ENCODE results near the gene ZFP30. TPM values are rescaled to one million over a fixed set of nuclear protein-coding genes. Genes with fewer than 3 reads are reported as not detected.
A peak's percentile ranks its signal among the peaks of the same experiment; 100 is the strongest.

The ZFP30 gene
- total and polyA plus RNA-seq, 2 of the 13 experiments (the other 11 are each of a cell fraction or from before 2014, with no cell fraction given) = 3.4 to 19.2 TPM

DNA sequence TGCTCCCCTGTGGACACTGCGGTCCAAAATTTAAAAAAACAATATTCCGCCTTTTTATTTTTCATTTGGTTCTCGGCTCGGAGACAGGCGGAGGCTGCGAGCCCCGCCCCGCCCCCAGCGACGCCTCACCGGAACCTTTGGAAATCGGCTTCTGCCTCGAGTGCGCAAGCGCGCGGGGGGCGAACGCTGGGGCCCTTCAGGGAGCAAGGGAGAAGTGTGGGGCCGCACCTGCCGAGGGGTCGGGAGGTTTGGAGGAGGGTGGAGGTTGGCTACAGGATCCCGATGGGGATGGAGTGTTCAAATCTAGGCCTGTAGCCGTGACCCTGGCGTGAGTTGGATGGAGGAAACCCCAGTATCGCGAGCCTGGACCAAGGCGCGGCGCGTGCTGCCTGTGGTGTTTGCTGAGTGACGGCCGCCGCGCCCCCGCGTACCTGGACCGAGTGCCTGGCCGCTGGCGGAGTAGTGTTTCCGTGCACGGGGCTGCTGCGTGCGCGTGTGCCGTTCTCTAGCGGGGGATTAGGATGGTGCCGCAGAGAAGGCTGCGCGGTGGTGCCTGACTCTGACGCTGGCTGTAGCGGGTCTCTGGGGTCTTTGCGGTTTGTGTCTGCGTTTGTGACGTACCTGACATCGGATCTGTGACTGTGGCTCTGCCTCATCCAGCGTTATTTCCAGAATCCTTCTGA is 565 bp upstream of the ZFP30 start (continued):
- TF ChIP-seq, protein P1, sequence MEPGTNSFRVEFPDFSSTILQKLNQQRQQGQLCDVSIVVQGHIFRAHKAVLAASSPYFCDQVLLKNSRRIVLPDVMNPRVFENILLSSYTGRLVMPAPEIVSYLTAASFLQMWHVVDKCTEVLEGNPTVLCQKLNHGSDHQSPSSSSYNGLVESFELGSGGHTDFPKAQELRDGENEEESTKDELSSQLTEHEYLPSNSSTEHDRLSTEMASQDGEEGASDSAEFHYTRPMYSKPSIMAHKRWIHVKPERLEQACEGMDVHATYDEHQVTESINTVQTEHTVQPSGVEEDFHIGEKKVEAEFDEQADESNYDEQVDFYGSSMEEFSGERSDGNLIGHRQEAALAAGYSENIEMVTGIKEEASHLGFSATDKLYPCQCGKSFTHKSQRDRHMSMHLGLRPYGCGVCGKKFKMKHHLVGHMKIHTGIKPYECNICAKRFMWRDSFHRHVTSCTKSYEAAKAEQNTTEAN (CRISPR knock-in tag; conservative IDR thresholded peaks at IDR 0.05) = 0 out of 2 replicates have a peak, but pooled peaks have one; percentile 29
- TF ChIP-seq SMC3 (IDR thresholded peaks at IDR 0.05; ENCODE audit: low read length) = no peak
- TF ChIP-seq EZH2 (conservative IDR thresholded peaks at IDR 0.05; ENCODE audit: low read depth, low read length) = no peak
- TF ChIP-seq, protein P2, sequence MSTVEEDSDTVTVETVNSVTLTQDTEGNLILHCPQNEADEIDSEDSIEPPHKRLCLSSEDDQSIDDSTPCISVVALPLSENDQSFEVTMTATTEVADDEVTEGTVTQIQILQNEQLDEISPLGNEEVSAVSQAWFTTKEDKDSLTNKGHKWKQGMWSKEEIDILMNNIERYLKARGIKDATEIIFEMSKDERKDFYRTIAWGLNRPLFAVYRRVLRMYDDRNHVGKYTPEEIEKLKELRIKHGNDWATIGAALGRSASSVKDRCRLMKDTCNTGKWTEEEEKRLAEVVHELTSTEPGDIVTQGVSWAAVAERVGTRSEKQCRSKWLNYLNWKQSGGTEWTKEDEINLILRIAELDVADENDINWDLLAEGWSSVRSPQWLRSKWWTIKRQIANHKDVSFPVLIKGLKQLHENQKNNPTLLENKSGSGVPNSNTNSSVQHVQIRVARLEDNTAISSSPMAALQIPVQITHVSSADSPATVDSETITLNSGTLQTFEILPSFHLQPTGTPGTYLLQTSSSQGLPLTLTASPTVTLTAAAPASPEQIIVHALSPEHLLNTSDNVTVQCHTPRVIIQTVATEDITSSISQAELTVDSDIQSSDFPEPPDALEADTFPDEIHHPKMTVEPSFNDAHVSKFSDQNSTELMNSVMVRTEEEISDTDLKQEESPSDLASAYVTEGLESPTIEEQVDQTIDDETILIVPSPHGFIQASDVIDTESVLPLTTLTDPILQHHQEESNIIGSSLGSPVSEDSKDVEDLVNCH (CRISPR knock-in tag; IDR thresholded peaks at IDR 0.05) = no peak
- TF ChIP-seq CBX1 (IDR thresholded peaks at IDR 0.05; ENCODE audit: low read depth) = peak; percentile 17
- peak; percentile 69; the same call in 1 of the 2 replicates for TF ChIP-seq ZNF230 (CRISPR knock-in tag; IDR thresholded peaks at IDR 0.05)
- TF ChIP-seq ZNF720 (CRISPR knock-in tag; IDR thresholded peaks at IDR 0.05) = no peak
- TF ChIP-seq, protein P3, sequence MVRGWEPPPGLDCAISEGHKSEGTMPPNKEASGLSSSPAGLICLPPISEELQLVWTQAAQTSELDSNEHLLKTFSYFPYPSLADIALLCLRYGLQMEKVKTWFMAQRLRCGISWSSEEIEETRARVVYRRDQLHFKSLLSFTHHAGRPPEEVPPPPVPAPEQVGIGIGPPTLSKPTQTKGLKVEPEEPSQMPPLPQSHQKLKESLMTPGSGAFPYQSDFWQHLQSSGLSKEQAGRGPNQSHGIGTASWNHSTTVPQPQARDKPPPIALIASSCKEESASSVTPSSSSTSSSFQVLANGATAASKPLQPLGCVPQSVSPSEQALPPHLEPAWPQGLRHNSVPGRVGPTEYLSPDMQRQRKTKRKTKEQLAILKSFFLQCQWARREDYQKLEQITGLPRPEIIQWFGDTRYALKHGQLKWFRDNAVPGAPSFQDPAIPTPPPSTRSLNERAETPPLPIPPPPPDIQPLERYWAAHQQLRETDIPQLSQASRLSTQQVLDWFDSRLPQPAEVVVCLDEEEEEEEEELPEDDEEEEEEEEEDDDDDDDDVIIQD (CRISPR knock-in tag; IDR thresholded peaks at IDR 0.05; ENCODE audit: low read depth) = 0 out of 2 replicates have a peak, but pooled peaks have one; percentile 10
- TF ChIP-seq SMARCE1 (IDR thresholded peaks at IDR 0.05; ENCODE audit: borderline replicate concordance) = no peak
- peak; percentile 50 for TF ChIP-seq FOSL2 (CRISPR knock-in tag; IDR thresholded peaks at IDR 0.05)
- no peak; the same call in 1 of the 2 replicates for TF ChIP-seq REL (CRISPR knock-in tag; conservative IDR thresholded peaks at IDR 0.05)
- 0 out of 2 replicates have a peak, but pooled peaks have one; percentile 64 for TF ChIP-seq ZNF33A (CRISPR knock-in tag; IDR thresholded peaks at IDR 0.05; ENCODE audit: borderline replicate concordance)
- no peak for TF ChIP-seq ONECUT2 (CRISPR knock-in tag; IDR thresholded peaks at IDR 0.05)
- TF ChIP-seq ZNF383 (CRISPR knock-in tag; IDR thresholded peaks at IDR 0.05; ENCODE audit: borderline replicate concordance) = peak; percentile 47; the same call in 1 of the 2 replicates
- no peak for TF ChIP-seq SRSF1 (optimal IDR thresholded peaks at IDR 0.05; ENCODE audit: low read depth, low read length)
- TF ChIP-seq, protein P4, sequence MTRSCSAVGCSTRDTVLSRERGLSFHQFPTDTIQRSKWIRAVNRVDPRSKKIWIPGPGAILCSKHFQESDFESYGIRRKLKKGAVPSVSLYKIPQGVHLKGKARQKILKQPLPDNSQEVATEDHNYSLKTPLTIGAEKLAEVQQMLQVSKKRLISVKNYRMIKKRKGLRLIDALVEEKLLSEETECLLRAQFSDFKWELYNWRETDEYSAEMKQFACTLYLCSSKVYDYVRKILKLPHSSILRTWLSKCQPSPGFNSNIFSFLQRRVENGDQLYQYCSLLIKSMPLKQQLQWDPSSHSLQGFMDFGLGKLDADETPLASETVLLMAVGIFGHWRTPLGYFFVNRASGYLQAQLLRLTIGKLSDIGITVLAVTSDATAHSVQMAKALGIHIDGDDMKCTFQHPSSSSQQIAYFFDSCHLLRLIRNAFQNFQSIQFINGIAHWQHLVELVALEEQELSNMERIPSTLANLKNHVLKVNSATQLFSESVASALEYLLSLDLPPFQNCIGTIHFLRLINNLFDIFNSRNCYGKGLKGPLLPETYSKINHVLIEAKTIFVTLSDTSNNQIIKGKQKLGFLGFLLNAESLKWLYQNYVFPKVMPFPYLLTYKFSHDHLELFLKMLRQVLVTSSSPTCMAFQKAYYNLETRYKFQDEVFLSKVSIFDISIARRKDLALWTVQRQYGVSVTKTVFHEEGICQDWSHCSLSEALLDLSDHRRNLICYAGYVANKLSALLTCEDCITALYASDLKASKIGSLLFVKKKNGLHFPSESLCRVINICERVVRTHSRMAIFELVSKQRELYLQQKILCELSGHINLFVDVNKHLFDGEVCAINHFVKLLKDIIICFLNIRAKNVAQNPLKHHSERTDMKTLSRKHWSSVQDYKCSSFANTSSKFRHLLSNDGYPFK (CRISPR knock-in tag; IDR thresholded peaks at IDR 0.05; ENCODE audit: borderline replicate concordance) = peak; percentile 48; the same call in 1 of the 2 replicates
- no peak for TF ChIP-seq IRX3 (CRISPR knock-in tag; IDR thresholded peaks at IDR 0.05; ENCODE audit: borderline replicate concordance, low read depth)
- TF ChIP-seq, protein P5, sequence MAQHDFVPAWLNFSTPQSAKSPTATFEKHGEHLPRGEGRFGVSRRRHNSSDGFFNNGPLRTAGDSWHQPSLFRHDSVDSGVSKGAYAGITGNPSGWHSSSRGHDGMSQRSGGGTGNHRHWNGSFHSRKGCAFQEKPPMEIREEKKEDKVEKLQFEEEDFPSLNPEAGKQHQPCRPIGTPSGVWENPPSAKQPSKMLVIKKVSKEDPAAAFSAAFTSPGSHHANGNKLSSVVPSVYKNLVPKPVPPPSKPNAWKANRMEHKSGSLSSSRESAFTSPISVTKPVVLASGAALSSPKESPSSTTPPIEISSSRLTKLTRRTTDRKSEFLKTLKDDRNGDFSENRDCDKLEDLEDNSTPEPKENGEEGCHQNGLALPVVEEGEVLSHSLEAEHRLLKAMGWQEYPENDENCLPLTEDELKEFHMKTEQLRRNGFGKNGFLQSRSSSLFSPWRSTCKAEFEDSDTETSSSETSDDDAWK (CRISPR knock-in tag; IDR thresholded peaks at IDR 0.05) = no peak
- peak; percentile 73; the same call in 1 of the 2 replicates for TF ChIP-seq EEA1 (CRISPR knock-in tag; IDR thresholded peaks at IDR 0.05; ENCODE audit: borderline replicate concordance)
- peak; percentile 66; the same call in 1 of the 2 replicates for TF ChIP-seq ZNF660 (CRISPR knock-in tag; IDR thresholded peaks at IDR 0.05; ENCODE audit: borderline replicate concordance, low read depth)
